ENCODE data around the gene HSD17B1.
"Not testable (repeated sequence)": the region's sequence is repeated elsewhere in the genome, so short reads cannot be mapped to it uniquely, and the experiment has no call there.

HSD17B1 gene, protein sequence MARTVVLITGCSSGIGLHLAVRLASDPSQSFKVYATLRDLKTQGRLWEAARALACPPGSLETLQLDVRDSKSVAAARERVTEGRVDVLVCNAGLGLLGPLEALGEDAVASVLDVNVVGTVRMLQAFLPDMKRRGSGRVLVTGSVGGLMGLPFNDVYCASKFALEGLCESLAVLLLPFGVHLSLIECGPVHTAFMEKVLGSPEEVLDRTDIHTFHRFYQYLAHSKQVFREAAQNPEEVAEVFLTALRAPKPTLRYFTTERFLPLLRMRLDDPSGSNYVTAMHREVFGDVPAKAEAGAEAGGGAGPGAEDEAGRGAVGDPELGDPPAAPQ

DNA sequence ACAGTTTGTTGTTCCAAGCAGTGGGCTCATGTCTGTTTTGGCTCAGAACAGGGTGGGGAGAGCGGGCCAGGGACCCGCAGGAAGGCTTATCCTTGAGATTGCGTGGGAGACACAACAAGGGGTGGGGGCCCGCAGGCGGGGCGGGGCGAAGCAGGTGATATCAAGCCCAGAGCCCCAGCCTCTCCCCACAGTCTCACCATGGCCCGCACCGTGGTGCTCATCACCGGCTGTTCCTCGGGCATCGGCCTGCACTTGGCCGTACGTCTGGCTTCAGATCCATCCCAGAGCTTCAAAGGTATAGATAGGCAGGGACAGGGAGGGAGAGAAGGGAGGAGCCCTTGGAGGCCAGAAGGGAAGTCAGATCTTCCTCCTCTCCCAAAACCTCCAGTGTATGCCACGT, at the start of gene HSD17B1:
HSD17B1 (plus strand) TSS at position 188 of the 400 bp plus-strand sequence; CDS start at position 199, 11 bp downstream.
- Histone ChIP-seq H3K4me1 (ENCODE audit: control insufficient read depth in 1 of 2, insufficient read depth in 1 of 2, low read depth in 1 of 2, low read length in 1 of 2) (peaks cover 19 to 24% of the 10 kb centered on the region in 2 experiments), H3K4me3 (ENCODE audit: low read depth in 1 of 2, low read length in 1 of 2) (peak within 1 kb of the TSS; percentile 77 to 83), H3K27ac (peak within 1 kb of the TSS; percentile 84), H3K27me3 (peaks cover 17% of the 10 kb centered on the region)
- H3K36me3 ChIP-seq, H3K9me3 ChIP-seq: not testable (repeated sequence)

DNA sequence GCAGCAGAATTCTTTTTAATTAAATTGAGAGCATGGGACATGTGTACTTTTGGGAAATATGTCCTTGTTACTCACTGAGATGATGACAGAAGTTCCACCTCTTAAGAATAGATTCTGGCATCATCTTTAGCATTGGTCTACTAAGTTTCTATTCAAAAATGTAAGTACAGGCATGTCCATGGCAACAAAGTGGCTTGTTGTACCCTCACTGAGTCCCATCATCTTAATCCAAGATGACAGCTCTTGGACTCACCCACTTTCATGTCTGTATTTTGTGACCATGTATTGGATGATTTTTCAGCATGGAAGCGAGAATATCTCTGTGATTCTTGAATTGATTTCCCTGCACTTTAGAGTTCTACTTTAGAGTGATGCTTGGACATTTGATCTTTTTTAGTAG, 49.8 kb upstream of the HSD17B1 start:
- H3K4me3 ChIP-seq (ENCODE audit: low read depth in 1 of 2, low read length in 1 of 2) = no peak overlapping the region
- H3K4me1 ChIP-seq (ENCODE audit: control insufficient read depth in 1 of 2, insufficient read depth in 1 of 2, low read depth in 1 of 2, low read length in 1 of 2) = no peaks in the 10 kb centered on the region
- H3K36me3 ChIP-seq = peaks cover 100% of the 10 kb centered on the region
- TF ChIP-seq, protein P1, sequence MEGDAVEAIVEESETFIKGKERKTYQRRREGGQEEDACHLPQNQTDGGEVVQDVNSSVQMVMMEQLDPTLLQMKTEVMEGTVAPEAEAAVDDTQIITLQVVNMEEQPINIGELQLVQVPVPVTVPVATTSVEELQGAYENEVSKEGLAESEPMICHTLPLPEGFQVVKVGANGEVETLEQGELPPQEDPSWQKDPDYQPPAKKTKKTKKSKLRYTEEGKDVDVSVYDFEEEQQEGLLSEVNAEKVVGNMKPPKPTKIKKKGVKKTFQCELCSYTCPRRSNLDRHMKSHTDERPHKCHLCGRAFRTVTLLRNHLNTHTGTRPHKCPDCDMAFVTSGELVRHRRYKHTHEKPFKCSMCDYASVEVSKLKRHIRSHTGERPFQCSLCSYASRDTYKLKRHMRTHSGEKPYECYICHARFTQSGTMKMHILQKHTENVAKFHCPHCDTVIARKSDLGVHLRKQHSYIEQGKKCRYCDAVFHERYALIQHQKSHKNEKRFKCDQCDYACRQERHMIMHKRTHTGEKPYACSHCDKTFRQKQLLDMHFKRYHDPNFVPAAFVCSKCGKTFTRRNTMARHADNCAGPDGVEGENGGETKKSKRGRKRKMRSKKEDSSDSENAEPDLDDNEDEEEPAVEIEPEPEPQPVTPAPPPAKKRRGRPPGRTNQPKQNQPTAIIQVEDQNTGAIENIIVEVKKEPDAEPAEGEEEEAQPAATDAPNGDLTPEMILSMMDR (IDR thresholded peaks at IDR 0.05) = no peak
- H3K27ac ChIP-seq = no peak overlapping the region
- H3K27me3 ChIP-seq = no peaks in the 10 kb centered on the region
- H3K9me3 ChIP-seq = no peaks in the 10 kb centered on the region

DNA sequence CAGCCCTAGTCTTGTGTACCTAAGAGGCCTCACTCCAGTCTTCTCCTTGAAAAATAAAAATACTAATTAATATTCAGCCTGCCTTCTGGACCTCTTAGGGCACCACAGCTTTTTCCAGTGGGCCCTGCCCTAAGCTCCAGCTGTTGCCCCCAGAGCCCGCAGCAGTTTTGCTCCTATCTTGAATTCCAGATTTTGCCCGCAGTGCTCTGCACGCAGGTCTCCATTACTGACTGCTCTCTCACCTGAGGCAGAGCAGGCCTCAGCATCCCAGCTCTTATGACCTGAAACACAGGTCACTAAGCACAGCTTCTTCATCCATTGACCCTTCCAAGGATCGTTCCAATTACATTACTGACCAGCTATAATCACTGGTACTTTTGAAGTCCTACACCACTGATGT, 45.1 kb upstream of the HSD17B1 start:
- H3K9me3 ChIP-seq = no peaks in the 10 kb centered on the region
- TF ChIP-seq, protein P1 (IDR thresholded peaks at IDR 0.05) = no peak
- no peak overlapping the region for H3K27ac ChIP-seq
- no peaks in the 10 kb centered on the region for H3K27me3 ChIP-seq
- peaks cover 99% of the 10 kb centered on the region for H3K36me3 ChIP-seq
- H3K4me3 ChIP-seq (ENCODE audit: low read depth in 1 of 2, low read length in 1 of 2) = no peak overlapping the region
- H3K4me1 ChIP-seq (ENCODE audit: control insufficient read depth in 1 of 2, insufficient read depth in 1 of 2, low read depth in 1 of 2, low read length in 1 of 2) = no peaks in the 10 kb centered on the region

DNA sequence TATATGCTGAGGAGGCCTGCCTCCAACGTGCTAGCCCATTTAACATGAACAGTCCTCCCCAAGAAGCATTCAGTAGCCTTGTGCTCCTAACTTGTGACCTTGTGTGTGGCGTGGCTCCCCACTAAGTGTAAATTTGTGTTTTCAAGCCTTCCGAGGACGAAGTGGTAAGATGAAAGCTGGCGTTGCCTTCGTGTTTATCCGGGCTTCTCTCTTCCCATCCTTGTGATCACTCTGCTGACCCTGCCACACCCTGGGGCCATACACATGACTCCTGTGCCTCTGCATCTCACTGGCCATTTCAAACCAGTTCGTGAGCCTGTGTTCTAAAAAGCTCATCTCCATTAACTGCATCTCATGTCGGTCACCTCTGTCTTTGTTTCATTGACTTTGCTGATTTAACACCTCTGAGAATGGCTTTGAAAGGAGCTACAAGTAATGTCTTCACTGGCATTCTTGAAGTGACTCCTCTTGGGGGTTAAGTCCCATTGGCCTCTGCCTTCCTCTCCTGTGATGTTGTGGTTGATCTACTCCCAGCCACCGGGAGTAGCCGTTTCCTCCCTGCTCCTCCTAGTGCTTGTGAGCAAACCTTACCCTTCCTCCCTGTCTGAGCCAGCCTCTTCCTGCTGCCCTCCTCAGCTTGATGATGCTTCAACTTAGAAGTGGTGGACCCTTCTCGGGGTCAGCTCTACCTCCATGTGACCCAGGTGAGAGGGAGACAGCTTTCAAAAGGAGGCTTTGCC, 44.1 kb upstream of the HSD17B1 start:
- H3K9me3 ChIP-seq = no peaks in the 10 kb centered on the region
- TF ChIP-seq, protein P1 (IDR thresholded peaks at IDR 0.05) = no peak
- no peak overlapping the region for H3K27ac ChIP-seq
- no peaks in the 10 kb centered on the region for H3K27me3 ChIP-seq
- H3K4me3 ChIP-seq (ENCODE audit: low read depth in 1 of 2, low read length in 1 of 2) = no peak overlapping the region
- H3K4me1 ChIP-seq (ENCODE audit: control insufficient read depth in 1 of 2, insufficient read depth in 1 of 2, low read depth in 1 of 2, low read length in 1 of 2) = no peaks in the 10 kb centered on the region
- peaks cover 97% of the 10 kb centered on the region for H3K36me3 ChIP-seq

DNA sequence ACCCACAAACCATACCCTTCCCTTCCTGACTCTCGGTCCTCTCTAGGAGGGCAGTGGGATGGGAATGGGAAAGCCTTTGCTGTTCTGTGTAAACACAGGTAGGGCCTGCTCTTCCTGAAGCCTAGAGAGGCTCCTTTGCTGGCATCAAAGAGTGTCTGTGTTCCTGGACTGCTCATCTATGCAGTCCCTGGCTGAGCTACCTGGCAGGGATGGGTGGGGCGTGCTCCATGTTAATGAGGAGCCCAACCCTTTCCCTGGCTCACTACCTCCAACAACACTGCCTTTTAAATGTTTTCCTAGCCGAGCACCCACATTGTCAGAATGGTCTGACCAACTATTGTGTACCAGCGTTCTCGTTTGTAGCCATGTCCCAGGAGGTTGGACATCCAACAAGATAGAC, 43.3 kb upstream of the HSD17B1 start:
- no peak overlapping the region for H3K27ac ChIP-seq
- H3K36me3 ChIP-seq = peaks cover 97% of the 10 kb centered on the region
- TF ChIP-seq, protein P1 (IDR thresholded peaks at IDR 0.05) = no peak
- H3K27me3 ChIP-seq = no peaks in the 10 kb centered on the region
- H3K4me1 ChIP-seq (ENCODE audit: control insufficient read depth in 1 of 2, insufficient read depth in 1 of 2, low read depth in 1 of 2, low read length in 1 of 2) = no peaks in the 10 kb centered on the region
- no peak overlapping the region for H3K4me3 ChIP-seq (ENCODE audit: low read depth in 1 of 2, low read length in 1 of 2)
- no peaks in the 10 kb centered on the region for H3K9me3 ChIP-seq

DNA sequence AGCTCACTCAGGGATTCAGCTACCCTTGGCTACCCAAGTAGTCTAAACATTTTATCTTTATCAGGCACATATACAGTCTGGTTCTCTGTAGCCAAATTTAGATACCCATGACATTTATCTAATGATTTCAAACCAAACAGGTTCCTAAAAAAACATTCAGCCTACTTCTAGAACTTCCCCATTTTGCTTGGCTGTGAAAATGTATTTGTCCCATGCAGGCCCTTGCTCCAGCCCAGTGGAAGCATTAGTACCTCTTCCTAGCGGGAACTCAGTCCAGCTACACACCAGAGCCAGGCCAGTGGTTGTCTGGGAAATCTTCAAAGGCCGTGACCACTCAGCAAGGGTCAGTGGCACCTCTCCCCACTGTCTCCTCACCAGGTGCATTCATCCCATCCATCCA, 42.9 kb upstream of the HSD17B1 start:
- Histone ChIP-seq H3K27ac (no peak overlapping the region), H3K4me1 (ENCODE audit: control insufficient read depth in 1 of 2, insufficient read depth in 1 of 2, low read depth in 1 of 2, low read length in 1 of 2) (no peaks in the 10 kb centered on the region), H3K9me3 (no peaks in the 10 kb centered on the region), H3K36me3 (peaks cover 97% of the 10 kb centered on the region), H3K27me3 (no peaks in the 10 kb centered on the region), H3K4me3 (ENCODE audit: low read depth in 1 of 2, low read length in 1 of 2) (no peak overlapping the region)
- TF ChIP-seq, protein P1 (IDR thresholded peaks at IDR 0.05) = no peak

Data from neutrophil (primary cell).